Stimulated activated naive B cell treated with anti-CD40 and anti-IgM and Interleukin-4, amounts not matched to agents 10 μg/mL and 1 μg/mL and 100 μg/mL, for 72 hours (primary cell): Measurements from ENCODE around the gene SYNGAP1.

ENCODE experiments used
- ATAC-seq, 2 donors: fragments of 150-1000 bp; cut with Tn5 transposase; replicated peaks; 2 replicates each; pipeline ENCODE4 v1.10.0; 2021; ENCODE audit warnings: moderate library complexity in 1 of 2
- DNase-seq: peaks from one replicate; pipeline ENCODE4 v3.0.0; 2021
- H3K27ac Mint-ChIP-seq: one replicate; pipeline ENCODE4 v1.8.0; 2022; ENCODE audit warnings: mild to moderate bottlenecking, mixed read lengths
- H3K27me3 Mint-ChIP-seq, 2 donors: one replicate each; pipeline ENCODE4 v1.8.0; 2022; ENCODE audit warnings: mixed read lengths in 2 of 2
- H3K36me3 Mint-ChIP-seq, 2 donors: one replicate each; pipeline ENCODE4 v1.8.0; 2022; ENCODE audit warnings: mixed read lengths in 2 of 2, mild to moderate bottlenecking in 1 of 2
- H3K4me1 Mint-ChIP-seq, 2 donors: one replicate each; pipeline ENCODE4 v1.8.0; 2022; ENCODE audit warnings: mixed read lengths in 2 of 2, mild to moderate bottlenecking in 1 of 2
- H3K4me3 Mint-ChIP-seq, 2 donors: one replicate each; pipeline ENCODE4 v1.8.0; 2022; ENCODE audit warnings: mild to moderate bottlenecking in 2 of 2, mixed read lengths in 2 of 2, moderate library complexity in 1 of 2
- H3K9me3 Mint-ChIP-seq, 2 donors: one replicate each; pipeline ENCODE4 v1.8.0; 2022; ENCODE audit warnings: mixed read lengths in 2 of 2, mild to moderate bottlenecking in 1 of 2

Gene SYNGAP1

GRCh38 chr6:33432546-33432945 is 12.7 kb downstream of the SYNGAP1 start:
- peak overlapping the region; percentile 9 for H3K27ac Mint-ChIP-seq
- DNase-seq, result no peak
- H3K36me3 Mint-ChIP-seq, result peaks cover 15 to 35% of the 10 kb centered on the region in 2 donors
- ATAC-seq, result no peak
- no peaks in the 10 kb centered on the region for H3K27me3 Mint-ChIP-seq
- no peaks in the 10 kb centered on the region for H3K9me3 Mint-ChIP-seq
- H3K4me1 Mint-ChIP-seq, result peaks cover 55 to 64% of the 10 kb centered on the region in 2 donors
- peak overlapping the region; percentile 83 to 84 for H3K4me3 Mint-ChIP-seq

- H3K36me3 Mint-ChIP-seq, result peaks cover 15 to 36% of the 10 kb centered on the region in 2 donors
- ATAC-seq (no peak), DNase-seq (no peak)
- no peaks in the 10 kb centered on the region for H3K27me3 Mint-ChIP-seq
- H3K4me1 Mint-ChIP-seq, result peaks cover 54 to 62% of the 10 kb centered on the region in 2 donors
- H3K4me3 Mint-ChIP-seq, result peak overlapping the region; percentile 54 to 83
- peak overlapping the region; percentile 2 for H3K27ac Mint-ChIP-seq
- H3K9me3 Mint-ChIP-seq, result no peaks in the 10 kb centered on the region
Measured at GRCh38 chr6:33433001-33433543, 13.2 kb downstream of the SYNGAP1 start.

GRCh38 chr6:33433544-33434191 is 13.8 kb downstream of the SYNGAP1 start:
- Mint-ChIP-seq H3K4me3 (peak overlapping the region in 1 of 2 donors; percentile 83), H3K4me1 (peaks cover 49 to 57% of the 10 kb centered on the region in 2 donors), H3K36me3 (peaks cover 15 to 41% of the 10 kb centered on the region in 2 donors), H3K27ac (no peak overlapping the region), H3K27me3 (no peaks in the 10 kb centered on the region), H3K9me3 (no peaks in the 10 kb centered on the region)
- ATAC-seq (no peak), DNase-seq (no peak)

- DNase-seq, result no peak
- H3K9me3 Mint-ChIP-seq, result no peaks in the 10 kb centered on the region
- no peak overlapping the region for H3K27ac Mint-ChIP-seq
- H3K4me3 Mint-ChIP-seq, result no peak overlapping the region
- no peak for ATAC-seq
- H3K36me3 Mint-ChIP-seq, result peaks cover 18 to 52% of the 10 kb centered on the region in 2 donors
- H3K4me1 Mint-ChIP-seq, result peaks cover 39 to 48% of the 10 kb centered on the region in 2 donors
- no peaks in the 10 kb centered on the region for H3K27me3 Mint-ChIP-seq
Measured at GRCh38 chr6:33434961-33435360, 15.1 kb downstream of the SYNGAP1 start.

GRCh38 chr6:33437666-33438065 is 17.8 kb downstream of the SYNGAP1 start:
- Mint-ChIP-seq H3K4me1 (peaks cover 14 to 21% of the 10 kb centered on the region in 2 donors), H3K4me3 (no peak overlapping the region), H3K27me3 (no peaks in the 10 kb centered on the region), H3K9me3 (no peaks in the 10 kb centered on the region), H3K36me3 (peaks cover 25 to 73% of the 10 kb centered on the region in 2 donors), H3K27ac (no peak overlapping the region)
- no peak for ATAC-seq
- DNase-seq, result no peak

GRCh38 chr6:33438978-33439594 is 19.2 kb downstream of the SYNGAP1 start:
- no peaks in the 10 kb centered on the region for H3K9me3 Mint-ChIP-seq
- H3K27me3 Mint-ChIP-seq, result no peaks in the 10 kb centered on the region
- H3K4me3 Mint-ChIP-seq, result no peak overlapping the region
- H3K4me1 Mint-ChIP-seq, result peaks cover 2 to 7% of the 10 kb centered on the region in 2 donors
- H3K36me3 Mint-ChIP-seq, result peaks cover 24 to 70% of the 10 kb centered on the region in 2 donors
- H3K27ac Mint-ChIP-seq, result peak overlapping the region; percentile 39
- no peak for ATAC-seq
- DNase-seq, result no peak

GRCh38 chr6:33439956-33440648 is 20.2 kb downstream of the SYNGAP1 start:
- no peak for DNase-seq
- H3K27me3 Mint-ChIP-seq, result no peaks in the 10 kb centered on the region
- ATAC-seq, result no peak
- peak overlapping the region; percentile 32 for H3K27ac Mint-ChIP-seq
- H3K4me1 Mint-ChIP-seq, result peaks cover 2 to 5% of the 10 kb centered on the region in 2 donors
- H3K9me3 Mint-ChIP-seq, result no peaks in the 10 kb centered on the region
- peaks cover 28 to 72% of the 10 kb centered on the region in 2 donors for H3K36me3 Mint-ChIP-seq
- no peak overlapping the region for H3K4me3 Mint-ChIP-seq

GRCh38 chr6:33440649-33441309 is 20.9 kb downstream of the SYNGAP1 start:
- Mint-ChIP-seq H3K9me3 (no peaks in the 10 kb centered on the region), H3K27me3 (no peaks in the 10 kb centered on the region), H3K36me3 (peaks cover 23 to 66% of the 10 kb centered on the region in 2 donors), H3K4me3 (no peak overlapping the region), H3K4me1 (peaks cover 2 to 5% of the 10 kb centered on the region in 2 donors), H3K27ac (no peak overlapping the region)
- no peak for DNase-seq
- ATAC-seq, result no peak

GRCh38 chr6:33441457-33441856 is 21.6 kb downstream of the SYNGAP1 start:
- Mint-ChIP-seq H3K27me3 (no peaks in the 10 kb centered on the region), H3K36me3 (peaks cover 28 to 67% of the 10 kb centered on the region in 2 donors), H3K27ac (no peak overlapping the region), H3K4me1 (peaks cover 2 to 5% of the 10 kb centered on the region in 2 donors), H3K9me3 (no peaks in the 10 kb centered on the region), H3K4me3 (no peak overlapping the region)
- no peak for ATAC-seq
- no peak for DNase-seq

- DNase-seq (no peak), ATAC-seq (no peak)
- Mint-ChIP-seq H3K9me3 (no peaks in the 10 kb centered on the region), H3K4me1 (peaks cover 2 to 5% of the 10 kb centered on the region in 2 donors), H3K27ac (no peak overlapping the region), H3K4me3 (no peak overlapping the region), H3K27me3 (no peaks in the 10 kb centered on the region), H3K36me3 (peaks cover 29 to 65% of the 10 kb centered on the region in 2 donors)
Measured at GRCh38 chr6:33442283-33442682, 22.4 kb downstream of the SYNGAP1 start.

GRCh38 chr6:33443025-33443424 is 23.2 kb downstream of the SYNGAP1 start:
- Mint-ChIP-seq H3K36me3 (peaks cover 34 to 69% of the 10 kb centered on the region in 2 donors), H3K4me3 (no peak overlapping the region), H3K27me3 (no peaks in the 10 kb centered on the region), H3K27ac (no peak overlapping the region), H3K9me3 (no peaks in the 10 kb centered on the region), H3K4me1 (peaks cover 6 to 12% of the 10 kb centered on the region in 2 donors)
- DNase-seq (no peak), ATAC-seq (no peak)

GRCh38 chr6:33443619-33444504 is 24.0 kb downstream of the SYNGAP1 start:
- Mint-ChIP-seq H3K27ac (no peak overlapping the region), H3K4me1 (peaks cover 12 to 15% of the 10 kb centered on the region in 2 donors), H3K4me3 (no peak overlapping the region), H3K27me3 (no peaks in the 10 kb centered on the region), H3K9me3 (no peaks in the 10 kb centered on the region), H3K36me3 (peaks cover 42 to 71% of the 10 kb centered on the region in 2 donors)
- no peak for DNase-seq
- ATAC-seq, result no peak

GRCh38 chr6:33445119-33445603 is 25.3 kb downstream of the SYNGAP1 start:
- Mint-ChIP-seq H3K36me3 (peaks cover 39 to 68% of the 10 kb centered on the region in 2 donors), H3K4me1 (peaks cover 11 to 12% of the 10 kb centered on the region in 2 donors), H3K9me3 (no peaks in the 10 kb centered on the region), H3K4me3 (no peak overlapping the region), H3K27ac (no peak overlapping the region), H3K27me3 (no peaks in the 10 kb centered on the region)
- no peak for ATAC-seq
- DNase-seq, result no peak
